Trophoblast cell (in vitro differentiated cells and primary cell): ENCODE measurements around the gene SCAF4.

Experiments
- DNase-seq, 2 donors: peaks; one replicate each; pipeline ENCODE4 v3.0.0-alpha.2; 2016
- H2AFZ ChIP-seq: 2 replicates; pipeline ENCODE4 v1.6.1; 2013; ENCODE audit warnings: low read length, moderate library complexity, mild to moderate bottlenecking; ENCODE audit not compliant: insufficient read depth, poor library complexity
- H2AK5ac ChIP-seq: 2 replicates; pipeline ENCODE4 v1.6.1; 2013; ENCODE audit warnings: mild to moderate bottlenecking, low read length
- H2BK120ac ChIP-seq: 2 replicates; pipeline ENCODE4 v1.6.1; 2013; ENCODE audit warnings: low read length, mild to moderate bottlenecking, moderate library complexity; ENCODE audit not compliant: insufficient read depth, poor library complexity
- H2BK12ac ChIP-seq: 2 replicates; pipeline ENCODE4 v1.6.1; 2013; ENCODE audit warnings: mild to moderate bottlenecking, low read length, moderate library complexity
- H2BK5ac ChIP-seq: 2 replicates; pipeline ENCODE4 v1.6.1; 2013; ENCODE audit warnings: low read length, low read depth, moderate library complexity, mild to moderate bottlenecking; ENCODE audit not compliant: poor library complexity
- H3K14ac ChIP-seq: 2 replicates; pipeline ENCODE4 v1.6.1; 2013; ENCODE audit warnings: mild to moderate bottlenecking, low read length
- H3K18ac ChIP-seq: 2 replicates; pipeline ENCODE4 v1.6.1; 2013; ENCODE audit warnings: mild to moderate bottlenecking, low read length
- H3K23ac ChIP-seq: 2 replicates; pipeline ENCODE4 v1.6.1; 2013; ENCODE audit warnings: low read length
- H3K27ac ChIP-seq: 2 replicates; pipeline ENCODE4 v1.5.1; 2013; ENCODE audit warnings: low read depth, mild to moderate bottlenecking, inconsistent platforms, low read length, moderate library complexity
- H3K27me3 ChIP-seq: 2 replicates; pipeline ENCODE4 v1.6.1; 2013; ENCODE audit warnings: inconsistent platforms, mild to moderate bottlenecking, low read length, moderate library complexity; ENCODE audit not compliant: insufficient read depth
- H3K36me3 ChIP-seq, 2 experiments: 1 replicate in 1 of 2; 2 replicates in 1 of 2; pipeline ENCODE4 v1.6.1; 2013; ENCODE audit warnings: low read length in 2 of 2, mild to moderate bottlenecking in 2 of 2, moderate library complexity in 1 of 2; ENCODE audit not compliant: insufficient read depth in 2 of 2, control insufficient read depth in 1 of 2
- H3K4ac ChIP-seq: 2 replicates; pipeline ENCODE4 v1.6.1; 2013; ENCODE audit warnings: low read depth, mild to moderate bottlenecking, low read length, moderate library complexity
- H3K4me1 ChIP-seq, 2 experiments: 1 replicate in 1 of 2; 2 replicates in 1 of 2; pipeline ENCODE4 v1.6.1; 2013; ENCODE audit warnings: low read length in 2 of 2, mild to moderate bottlenecking in 2 of 2, moderate library complexity in 1 of 2; ENCODE audit not compliant: insufficient read depth in 2 of 2, control insufficient read depth in 1 of 2
- H3K4me2 ChIP-seq: 2 replicates; pipeline ENCODE4 v1.6.1; 2013; ENCODE audit warnings: inconsistent platforms, mild to moderate bottlenecking, low read length, moderate library complexity
- H3K4me3 ChIP-seq: 2 replicates; pipeline ENCODE4 v1.5.1; 2013; ENCODE audit warnings: mild to moderate bottlenecking, low read depth, low read length, inconsistent platforms
- H3K79me1 ChIP-seq: one replicate; pipeline ENCODE4 v1.6.1; 2013; ENCODE audit warnings: low read length
- H3K79me2 ChIP-seq: 2 replicates; pipeline ENCODE4 v1.6.1; 2013; ENCODE audit warnings: low read length, mild to moderate bottlenecking; ENCODE audit not compliant: control insufficient read depth, insufficient read depth, poor library complexity
- H3K9ac ChIP-seq: 2 replicates; pipeline ENCODE4 v1.6.1; 2013; ENCODE audit warnings: mild to moderate bottlenecking, low read length
- H3K9me3 ChIP-seq: 2 replicates; pipeline ENCODE4 v1.6.1; 2013; ENCODE audit warnings: low read depth, mild to moderate bottlenecking, control low read depth, inconsistent platforms, low read length; ENCODE audit not compliant: insufficient read depth
- H4K12ac ChIP-seq: 2 replicates; pipeline ENCODE4 v1.6.1; 2013; ENCODE audit warnings: low read depth, mild to moderate bottlenecking, low read length, moderate library complexity
- H4K8ac ChIP-seq: 2 replicates; pipeline ENCODE4 v1.6.1; 2013; ENCODE audit warnings: low read depth, mild to moderate bottlenecking, low read length, moderate library complexity
- H4K91ac ChIP-seq: one replicate; pipeline ENCODE4 v1.6.1; 2013; ENCODE audit warnings: low read depth, mild to moderate bottlenecking, low read length, moderate library complexity
- WGBS: extraction: QIAGEN DNeasy Blood & Tissue Kit; methylation state at CpG from one replicate; pipeline ENCODE4 v1.1.7; 2013; ENCODE audit warnings: missing lambda C conversion rate; ENCODE audit not compliant: insufficient read length, insufficient coverage; ENCODE audit errors: extremely low coverage; 5-methylcytosine and 5-hydroxymethylcytosine counted together

The SCAF4 gene

DNA sequence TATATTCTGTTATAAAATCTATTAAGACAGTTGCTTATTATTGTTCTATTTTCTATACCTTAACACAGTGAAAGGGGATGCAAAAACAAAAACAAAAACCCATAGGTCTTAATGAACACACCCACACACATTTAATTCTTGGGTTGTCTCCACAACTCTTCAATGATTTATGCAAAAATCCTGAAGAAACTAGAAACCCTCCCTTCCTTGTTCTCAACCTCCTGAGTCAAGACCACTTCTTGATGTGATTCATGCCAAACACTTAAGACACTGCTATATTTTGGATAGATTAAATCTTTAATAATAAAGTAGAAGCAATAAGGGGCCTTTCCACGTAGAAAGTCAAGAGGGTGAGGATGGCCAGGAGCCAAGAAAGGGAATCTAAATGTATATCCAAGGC lies 23.4 kb downstream of the SCAF4 start:
- Histone ChIP-seq H3K4me3 (no peak overlapping the region), H3K36me3 (no peaks in the 10 kb centered on the region), H4K91ac (no peak overlapping the region), H2BK12ac (no peak overlapping the region), H3K27ac (no peak overlapping the region), H2AFZ (no peak overlapping the region), H3K4ac (peak overlapping the region; percentile 27), H3K79me1 (no peaks in the 10 kb centered on the region), H2BK120ac (no peak overlapping the region), H2AK5ac (no peak overlapping the region), H3K79me2 (peaks cover 5% of the 10 kb centered on the region), H3K4me2 (no peak overlapping the region), H3K9ac (no peak overlapping the region), H3K4me1 (no peaks in the 10 kb centered on the region), H2BK5ac (no peak overlapping the region), H4K8ac (no peak overlapping the region), H3K9me3 (no peaks in the 10 kb centered on the region), H4K12ac (no peak overlapping the region), H3K23ac (no peak overlapping the region), H3K18ac (no peak overlapping the region), H3K27me3 (no peaks in the 10 kb centered on the region), H3K14ac (no peak overlapping the region)
- no CpG with 5 or more reads among the region's 1 CpG for WGBS
- DNase-seq: no peak

DNA sequence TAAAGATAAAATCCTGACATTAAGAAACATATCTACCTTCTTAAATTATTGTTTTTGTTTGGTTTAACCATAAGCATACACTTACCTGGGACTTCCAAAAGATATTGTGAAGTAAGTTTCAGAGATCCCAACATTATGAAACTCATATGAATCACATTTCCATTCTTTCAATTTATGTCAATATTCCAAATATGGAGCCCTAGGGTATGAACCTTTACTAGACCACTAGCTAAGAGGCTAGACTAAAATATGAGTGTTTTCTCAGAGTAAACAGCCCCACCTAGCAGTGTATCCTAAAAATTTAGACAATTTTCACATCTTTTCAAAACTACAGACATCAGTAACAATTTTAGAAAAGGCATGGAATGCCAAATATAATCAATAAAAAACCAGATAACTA lies 24.4 kb downstream of the SCAF4 start:
- H3K4ac ChIP-seq: no peak overlapping the region
- no peak overlapping the region for H4K12ac ChIP-seq
- H3K14ac ChIP-seq: no peak overlapping the region
- no peak overlapping the region for H3K4me2 ChIP-seq
- H3K79me2 ChIP-seq: peaks cover 5% of the 10 kb centered on the region
- H3K9ac ChIP-seq: no peak overlapping the region
- H2BK5ac ChIP-seq: no peak overlapping the region
- H2BK12ac ChIP-seq: no peak overlapping the region
- peak in 1 of 2 donors; percentile 84 for DNase-seq
- H2BK120ac ChIP-seq: no peak overlapping the region
- no peak overlapping the region for H3K27ac ChIP-seq
- H3K23ac ChIP-seq: no peak overlapping the region
- no peaks in the 10 kb centered on the region for H3K9me3 ChIP-seq
- H3K18ac ChIP-seq: no peak overlapping the region
- H3K4me1 ChIP-seq: no peaks in the 10 kb centered on the region
- H2AFZ ChIP-seq: no peak overlapping the region
- H3K36me3 ChIP-seq: no peaks in the 10 kb centered on the region
- no peaks in the 10 kb centered on the region for H3K79me1 ChIP-seq
- H3K27me3 ChIP-seq: no peaks in the 10 kb centered on the region
- no peak overlapping the region for H4K91ac ChIP-seq
- no peak overlapping the region for H2AK5ac ChIP-seq
- H3K4me3 ChIP-seq: no peak overlapping the region
- no peak overlapping the region for H4K8ac ChIP-seq

DNA sequence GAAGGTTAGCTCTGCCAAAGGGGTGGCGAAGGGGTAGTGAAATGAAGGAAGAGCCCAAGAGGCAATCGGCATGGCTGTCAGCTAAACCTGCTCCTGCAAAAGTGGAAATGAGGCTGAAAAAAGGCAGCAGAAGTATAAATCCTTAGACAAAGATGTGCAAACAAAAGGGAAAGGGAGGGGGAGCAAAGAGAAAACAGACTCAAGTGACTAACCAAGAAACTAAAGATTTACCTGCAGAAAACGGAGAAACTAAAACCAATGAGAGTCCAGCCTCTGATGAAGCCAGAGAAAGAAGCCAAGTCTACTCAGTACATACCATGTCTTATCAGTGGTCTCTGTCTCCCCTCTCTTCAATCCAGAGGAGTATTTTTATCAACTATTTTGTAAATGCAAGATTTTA lies 25.4 kb downstream of the SCAF4 start:
- Histone ChIP-seq H4K12ac (no peak overlapping the region), H2AK5ac (no peak overlapping the region), H3K9me3 (no peaks in the 10 kb centered on the region), H3K18ac (no peak overlapping the region), H3K14ac (no peak overlapping the region), H3K9ac (no peak overlapping the region), H2BK120ac (no peak overlapping the region), H3K27me3 (no peaks in the 10 kb centered on the region), H3K79me2 (peaks cover 3% of the 10 kb centered on the region), H3K36me3 (peaks cover 2% of the 10 kb centered on the region in 2 experiments), H3K79me1 (no peaks in the 10 kb centered on the region), H3K4ac (no peak overlapping the region), H3K4me1 (no peaks in the 10 kb centered on the region), H4K91ac (no peak overlapping the region), H2BK12ac (no peak overlapping the region), H3K27ac (no peak overlapping the region), H4K8ac (no peak overlapping the region), H3K4me3 (no peak overlapping the region), H3K23ac (no peak overlapping the region), H3K4me2 (no peak overlapping the region), H2AFZ (no peak overlapping the region), H2BK5ac (no peak overlapping the region)
- WGBS: no CpG with 5 or more reads among the region's 3 CpGs
- DNase-seq: no peak

DNA sequence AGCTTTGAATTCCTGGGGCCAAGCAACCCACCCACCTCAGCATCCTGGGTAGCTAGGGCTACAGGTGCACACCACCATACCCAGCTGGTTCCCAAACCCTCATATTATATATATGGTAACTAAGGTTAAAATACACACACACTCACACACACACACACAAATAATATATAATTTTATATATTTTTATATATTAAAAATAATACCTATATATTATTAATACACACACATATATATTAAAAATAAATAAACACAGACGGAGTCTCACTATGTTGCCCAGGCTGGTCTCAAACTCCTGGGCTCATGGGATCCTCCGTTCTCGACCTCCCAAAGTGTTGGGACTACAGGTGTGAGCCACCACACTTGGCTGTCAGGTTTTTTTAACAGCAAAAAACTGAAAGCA lies 31.9 kb downstream of the SCAF4 start:
- H2BK5ac ChIP-seq: no peak overlapping the region
- H4K91ac ChIP-seq: no peak overlapping the region
- H3K4me1 ChIP-seq: no peaks in the 10 kb centered on the region
- no peaks in the 10 kb centered on the region for H3K79me1 ChIP-seq
- no peak overlapping the region for H3K9ac ChIP-seq
- no peak overlapping the region for H3K4ac ChIP-seq
- peaks cover 10 to 16% of the 10 kb centered on the region in 2 experiments for H3K36me3 ChIP-seq
- no peak overlapping the region for H2AFZ ChIP-seq
- no peaks in the 10 kb centered on the region for H3K9me3 ChIP-seq
- no peak overlapping the region for H3K4me2 ChIP-seq
- no peak overlapping the region for H2AK5ac ChIP-seq
- no peak overlapping the region for H3K18ac ChIP-seq
- H3K23ac ChIP-seq: no peak overlapping the region
- no peak overlapping the region for H2BK120ac ChIP-seq
- no peak overlapping the region for H4K8ac ChIP-seq
- no peak overlapping the region for H3K4me3 ChIP-seq
- H2BK12ac ChIP-seq: no peak overlapping the region
- H3K27ac ChIP-seq: no peak overlapping the region
- H3K79me2 ChIP-seq: no peaks in the 10 kb centered on the region
- DNase-seq: no peak
- no peak overlapping the region for H3K14ac ChIP-seq
- WGBS: no CpG with 5 or more reads among the region's 3 CpGs
- no peaks in the 10 kb centered on the region for H3K27me3 ChIP-seq
- H4K12ac ChIP-seq: no peak overlapping the region

DNA sequence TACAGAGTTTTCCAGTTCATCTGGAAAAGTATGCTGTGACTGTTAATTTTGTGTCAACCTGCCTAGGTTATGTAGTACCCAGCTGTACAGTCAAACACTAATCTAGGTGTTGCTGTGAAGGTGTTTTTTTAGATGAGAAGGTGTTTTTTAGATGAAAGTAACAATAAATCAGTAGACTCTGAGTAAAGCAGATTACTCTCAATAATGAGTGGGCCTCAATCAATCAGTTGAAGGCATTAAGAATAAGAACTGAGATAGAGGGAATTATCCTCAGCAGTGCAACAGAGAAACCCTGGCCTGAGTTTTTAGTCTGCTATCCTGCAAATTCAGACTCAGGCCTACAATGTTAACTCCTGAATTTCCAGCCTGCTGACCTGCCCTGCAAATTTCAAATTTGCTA lies 33.5 kb downstream of the SCAF4 start:
- Histone ChIP-seq H3K4me1 (no peaks in the 10 kb centered on the region), H3K14ac (no peak overlapping the region), H3K9ac (no peak overlapping the region), H3K4me3 (no peak overlapping the region), H3K23ac (no peak overlapping the region), H3K27me3 (no peaks in the 10 kb centered on the region), H4K8ac (no peak overlapping the region), H3K79me1 (no peaks in the 10 kb centered on the region), H3K4me2 (no peak overlapping the region), H3K4ac (no peak overlapping the region), H3K79me2 (no peaks in the 10 kb centered on the region), H2BK120ac (no peak overlapping the region), H3K9me3 (no peaks in the 10 kb centered on the region), H2AK5ac (no peak overlapping the region), H2BK5ac (no peak overlapping the region), H3K27ac (no peak overlapping the region), H2AFZ (no peak overlapping the region), H4K91ac (no peak overlapping the region), H4K12ac (no peak overlapping the region), H2BK12ac (no peak overlapping the region), H3K18ac (no peak overlapping the region), H3K36me3 (peaks cover 12 to 19% of the 10 kb centered on the region in 2 experiments)
- DNase-seq: no peak
